ENCODE data around the gene TPGS1.

Gene TPGS1, protein sequence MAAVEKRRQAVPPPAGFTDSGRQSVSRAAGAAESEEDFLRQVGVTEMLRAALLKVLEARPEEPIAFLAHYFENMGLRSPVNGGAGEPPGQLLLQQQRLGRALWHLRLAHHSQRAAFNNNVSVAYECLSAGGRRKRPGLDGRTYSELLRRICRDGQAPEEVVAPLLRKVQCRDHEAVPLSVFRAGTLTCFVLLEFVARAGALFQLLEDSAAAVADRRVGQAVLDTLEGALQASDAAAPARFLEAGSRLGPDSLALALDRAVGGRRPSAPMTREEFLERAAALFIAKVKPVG

GRCh38 chr19:507286-508203 is at the start of gene TPGS1:
TPGS1 (plus strand) TSS chr19:507497; CDS start chr19:507507, 10 bp downstream.
- DNase-seq (ENCODE audit: low read depth in 2 of 2): peak; percentile 45

GRCh38 chr19:457636-458035 is 49.7 kb upstream of the TPGS1 start:
- DNase-seq (ENCODE audit: low read depth in 2 of 2): no peak

GRCh38 chr19:458091-459042 is 48.9 kb upstream of the TPGS1 start:
- DNase-seq (ENCODE audit: low read depth in 2 of 2): no peak

DNA sequence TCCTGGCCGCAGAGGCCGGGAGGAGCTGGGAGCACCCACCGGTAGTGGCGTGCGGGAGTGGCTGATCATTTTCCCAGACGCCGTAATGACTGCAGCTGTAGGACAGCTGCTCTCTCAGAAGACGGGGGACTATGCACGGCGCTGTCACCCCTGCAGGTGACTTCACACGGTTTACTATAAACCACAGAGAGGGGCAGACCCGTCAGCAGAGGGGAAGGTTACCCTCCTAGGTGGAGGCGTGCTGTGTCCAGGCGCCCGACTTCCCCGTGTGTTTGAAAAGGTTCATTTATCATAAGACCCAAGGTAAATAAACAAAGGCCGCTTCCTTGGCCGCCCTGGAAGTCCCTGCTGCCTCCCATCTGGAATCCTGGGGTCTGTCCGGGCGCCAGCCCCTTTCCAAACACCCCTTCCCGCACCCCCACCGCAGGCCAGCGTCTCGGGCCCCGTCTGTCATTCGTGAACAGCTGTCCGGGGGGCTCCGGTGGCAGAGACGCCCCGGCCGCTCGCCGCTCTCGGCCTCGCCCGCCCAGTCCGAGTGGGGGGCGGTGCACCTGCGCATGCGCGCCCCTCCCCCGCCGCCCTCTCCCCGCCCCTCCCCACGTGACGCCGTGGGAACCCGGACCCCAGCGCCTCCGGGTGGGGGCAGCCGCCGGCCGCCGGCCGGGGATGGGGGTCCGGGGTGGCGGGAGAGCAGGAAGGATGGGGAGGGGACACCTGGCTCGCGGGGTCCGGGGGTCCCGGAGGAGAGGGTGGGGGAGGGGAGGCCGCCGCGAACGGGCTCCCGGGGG is 47.4 kb upstream of the TPGS1 start:
- DNase-seq (ENCODE audit: low read depth in 2 of 2): no peak

DNA sequence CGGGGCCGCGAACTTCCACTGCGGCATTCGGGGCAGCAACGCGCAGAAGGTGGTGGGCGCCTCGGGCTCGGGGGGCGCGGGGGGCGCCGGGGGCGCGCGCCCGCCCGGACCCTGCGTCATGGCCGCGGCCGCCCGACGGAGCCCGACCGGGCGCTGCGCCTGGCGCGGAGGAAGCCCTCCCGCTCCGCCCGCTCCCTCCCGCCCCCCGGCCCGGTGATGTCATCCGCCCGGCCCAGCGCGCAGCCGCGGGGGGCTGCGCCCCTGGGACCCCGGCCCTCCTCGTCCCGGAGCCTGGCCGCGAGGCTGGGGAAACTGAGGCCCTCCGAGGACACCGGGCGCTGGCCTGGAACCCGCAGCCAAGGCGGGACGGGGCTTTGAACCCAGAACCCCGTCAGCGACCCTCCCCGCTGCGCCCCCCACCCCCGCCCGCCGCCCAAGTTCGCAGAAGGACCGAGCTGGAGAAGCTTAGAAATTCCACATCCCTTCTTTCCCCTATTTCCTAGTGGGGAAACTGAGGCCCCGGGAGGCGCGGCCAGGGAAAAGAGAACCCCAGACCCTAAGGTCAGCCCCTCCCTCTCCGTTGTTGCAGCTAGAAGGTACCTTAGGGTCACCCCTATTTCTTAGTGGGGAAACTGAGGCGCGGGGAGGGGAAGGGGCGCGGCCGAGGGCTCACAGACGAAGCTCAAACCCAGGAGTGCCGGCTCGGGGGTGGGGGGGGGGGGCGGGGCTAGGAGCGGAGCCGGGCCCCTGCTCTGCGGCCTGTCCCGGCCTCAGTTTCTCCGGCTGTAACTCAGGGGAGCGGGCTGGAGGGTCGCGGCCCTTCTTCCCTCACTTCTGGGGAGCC is 46.2 kb upstream of the TPGS1 start, which contains the start of gene SHC2:
Gene SHC2 (minus strand): TSS at position 157 of the 844 bp plus-strand sequence. CDS start 37 bp downstream, at position 120.
- no peak for DNase-seq (ENCODE audit: low read depth in 2 of 2)

- no peak for DNase-seq (ENCODE audit: low read depth in 2 of 2)
Measured at GRCh38 chr19:461721-462551, 45.4 kb upstream of the TPGS1 start.

DNA sequence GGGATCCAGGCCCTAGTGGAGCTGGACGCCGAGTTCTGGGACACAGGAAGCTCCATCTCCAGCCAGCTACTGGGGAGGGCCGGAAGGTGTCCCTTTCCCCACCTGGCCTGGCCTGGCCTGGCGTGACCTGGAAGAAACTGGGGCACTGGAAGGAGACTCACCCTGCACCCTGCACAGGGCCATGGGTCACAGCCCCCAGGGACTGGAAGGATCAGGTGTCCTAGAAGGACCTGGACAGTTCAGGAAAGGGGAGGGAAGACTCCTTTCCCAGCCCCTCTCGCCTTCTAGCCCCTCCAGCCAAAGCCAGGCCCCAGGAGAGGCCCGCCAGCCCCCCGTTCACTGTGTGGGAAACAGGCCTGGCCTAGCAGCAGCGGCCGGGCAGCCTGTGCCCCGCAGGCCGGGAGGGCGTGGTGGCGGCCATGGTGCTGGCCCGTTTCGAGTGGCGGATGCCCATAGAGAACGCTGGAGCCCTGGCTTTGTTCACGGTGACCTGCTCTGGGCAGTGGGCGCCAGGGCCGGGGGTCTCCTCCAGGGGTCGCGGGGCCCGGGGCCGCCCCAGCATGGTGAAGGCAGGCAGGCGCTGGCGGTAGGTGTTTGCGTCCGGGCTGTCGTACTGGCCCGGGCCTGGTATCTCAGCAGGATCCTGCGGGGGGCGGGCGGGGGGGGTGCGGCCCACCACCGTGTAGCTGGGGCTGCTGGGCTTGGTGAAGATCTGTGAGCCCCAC is 43.7 kb upstream of the TPGS1 start:
- no peak for DNase-seq (ENCODE audit: low read depth in 2 of 2)

- no peak for DNase-seq (ENCODE audit: low read depth in 2 of 2)
Measured at GRCh38 chr19:464208-464545, 43.1 kb upstream of the TPGS1 start.

GRCh38 chr19:465056-465816 is 42.1 kb upstream of the TPGS1 start:
- no peak for DNase-seq (ENCODE audit: low read depth in 2 of 2)

DNA sequence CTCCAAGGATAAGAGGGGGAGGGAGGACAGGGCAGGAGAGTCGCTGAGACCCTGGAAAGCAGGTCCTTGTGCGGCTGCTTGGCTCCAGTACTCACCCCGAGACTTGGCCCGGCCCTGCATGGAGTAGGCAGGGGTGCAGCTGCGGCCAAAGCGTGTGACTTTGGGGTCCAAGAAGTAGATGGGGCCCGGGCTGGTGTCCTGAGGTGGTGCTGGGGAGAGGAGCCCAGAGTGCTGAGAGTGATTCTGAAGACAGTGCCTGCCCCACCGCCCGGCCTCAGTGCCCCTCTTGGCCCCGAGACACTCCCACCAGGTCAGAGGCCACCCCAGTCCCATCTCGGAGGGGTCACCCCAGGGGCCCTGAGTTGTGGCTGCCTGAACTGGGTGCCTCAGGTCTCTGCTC is 39.7 kb upstream of the TPGS1 start:
- no peak for DNase-seq (ENCODE audit: low read depth in 2 of 2)

DNA sequence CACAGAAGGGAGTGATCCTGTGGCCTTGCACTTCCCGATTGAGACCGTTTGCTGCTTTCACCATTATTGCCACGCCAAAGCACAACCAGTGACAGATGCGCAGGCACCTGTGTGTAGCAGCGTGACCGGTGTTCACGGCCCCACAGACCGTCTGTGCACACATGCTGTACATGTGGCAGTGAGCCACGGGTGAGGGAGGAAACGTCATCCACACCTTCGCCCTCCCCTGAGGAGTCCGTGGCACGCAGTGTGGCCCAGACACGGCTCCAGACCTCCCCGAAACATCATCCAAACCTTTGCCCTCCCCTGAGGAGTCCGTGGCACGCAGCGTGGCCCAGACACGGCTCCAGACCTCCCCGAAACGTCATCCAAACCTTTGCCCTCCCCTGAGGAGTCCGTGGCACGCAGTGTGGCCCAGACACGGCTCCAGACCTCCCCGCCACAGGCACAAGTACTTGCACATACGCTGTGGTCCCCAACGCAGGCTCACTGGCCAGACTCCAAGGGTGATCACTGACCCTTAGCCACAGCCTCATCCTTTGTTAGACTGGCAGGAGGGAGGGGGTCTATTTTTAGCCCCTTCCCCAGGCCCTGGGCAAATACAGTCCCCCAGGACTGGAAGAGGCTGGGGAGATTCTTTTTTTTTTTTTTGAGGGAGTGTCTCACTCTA is 38.6 kb upstream of the TPGS1 start:
- DNase-seq (ENCODE audit: low read depth in 2 of 2): no peak

GRCh38 chr19:469833-470232 is 37.5 kb upstream of the TPGS1 start:
- DNase-seq (ENCODE audit: low read depth in 2 of 2): no peak

DNA sequence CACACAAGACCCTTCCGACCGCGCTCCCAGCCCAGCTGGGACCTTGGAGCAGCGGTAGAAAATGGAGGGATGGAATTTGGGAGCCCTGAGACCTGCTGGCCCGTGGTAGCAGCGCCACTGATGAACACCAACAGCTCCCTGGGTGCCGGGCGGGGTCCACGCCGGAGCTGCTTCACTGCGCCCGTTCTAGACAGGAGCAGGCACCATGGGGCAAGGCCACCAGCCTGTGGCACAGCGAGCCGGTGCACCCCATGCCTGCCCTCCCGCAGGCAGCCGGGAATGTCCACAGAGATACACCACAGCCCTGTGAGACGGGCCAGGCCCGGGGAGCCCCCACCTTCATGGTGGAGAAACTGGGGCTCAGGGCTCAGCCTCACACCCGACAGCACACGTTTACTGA is 36.6 kb upstream of the TPGS1 start:
- no peak for DNase-seq (ENCODE audit: low read depth in 2 of 2)

- DNase-seq (ENCODE audit: low read depth in 2 of 2): no peak
Measured at GRCh38 chr19:472005-472858, 35.1 kb upstream of the TPGS1 start.

GRCh38 chr19:474126-475078 is 32.9 kb upstream of the TPGS1 start:
- no peak for DNase-seq (ENCODE audit: low read depth in 2 of 2)

All from stimulated activated CD8-positive, alpha-beta memory T cell treated with anti-CD3 and anti-CD28 coated beads, Interleukin-7, amount 100 ng/mL, for 1 hour (primary cell).